ENCODE results near the gene TRABD. TPM values are rescaled to one million over a fixed set of nuclear protein-coding genes. Genes with fewer than 3 reads are reported as not detected.

Gene TRABD
- total RNA-seq, 1 donor from 2014 or later, result 45.0 TPM

DNA sequence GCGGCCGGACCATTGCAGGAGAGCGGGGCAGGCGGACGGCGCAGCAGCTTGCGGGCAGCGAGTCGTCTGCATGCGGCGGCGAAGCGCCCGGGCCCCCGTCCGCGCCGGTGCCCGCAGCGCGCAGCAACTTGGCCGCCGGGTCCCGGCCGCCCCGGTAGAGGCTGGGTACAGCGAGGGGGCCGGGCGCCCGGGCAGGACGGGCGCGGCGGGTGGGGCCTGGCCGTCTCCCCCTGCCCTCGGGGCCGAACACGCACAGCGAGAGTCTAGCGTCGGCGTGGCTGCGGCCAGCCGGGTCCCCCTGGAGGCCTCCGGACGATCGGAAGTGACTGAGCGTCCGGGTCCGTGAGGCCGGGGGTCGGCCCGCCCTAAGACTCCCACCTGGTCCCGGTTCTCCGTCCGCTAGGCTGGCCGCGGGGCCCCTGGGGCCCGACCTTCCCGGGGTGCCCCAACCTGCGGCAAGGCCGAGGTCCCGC is 775 bp upstream of the TRABD start:
- DNase-seq (ENCODE audit: extremely low read depth, low read depth, low spot score), result no peak

DNA sequence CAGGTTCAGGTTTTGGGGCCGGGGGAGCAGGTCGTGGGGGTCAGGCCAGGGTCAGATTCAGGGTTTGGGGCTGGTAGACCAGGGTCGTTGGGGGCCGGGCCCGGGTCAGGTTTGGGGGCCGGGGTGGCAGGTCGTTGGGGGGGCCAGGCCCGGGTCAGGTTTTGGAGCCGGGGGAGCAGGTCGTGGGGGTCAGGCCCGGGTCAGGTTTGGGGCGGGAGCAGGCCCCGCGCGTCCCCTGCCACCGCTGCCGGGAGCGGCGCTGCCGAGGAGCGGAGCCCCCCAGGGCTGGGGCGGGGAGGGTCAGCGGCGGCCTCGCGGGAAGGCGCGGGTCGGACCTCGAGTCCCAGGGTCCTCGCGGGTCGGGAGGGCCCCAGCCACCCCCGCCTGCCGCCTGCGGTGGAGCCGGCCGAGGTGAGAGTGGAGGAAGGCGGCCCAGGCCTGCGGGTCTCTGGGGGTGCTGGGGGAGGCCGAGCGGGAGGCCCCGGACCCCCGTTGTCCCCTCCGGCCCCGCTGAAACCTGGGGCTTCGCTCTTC is 535 bp downstream of the TRABD start:
- no peak for DNase-seq (ENCODE audit: extremely low read depth, low read depth, low spot score)

DNA sequence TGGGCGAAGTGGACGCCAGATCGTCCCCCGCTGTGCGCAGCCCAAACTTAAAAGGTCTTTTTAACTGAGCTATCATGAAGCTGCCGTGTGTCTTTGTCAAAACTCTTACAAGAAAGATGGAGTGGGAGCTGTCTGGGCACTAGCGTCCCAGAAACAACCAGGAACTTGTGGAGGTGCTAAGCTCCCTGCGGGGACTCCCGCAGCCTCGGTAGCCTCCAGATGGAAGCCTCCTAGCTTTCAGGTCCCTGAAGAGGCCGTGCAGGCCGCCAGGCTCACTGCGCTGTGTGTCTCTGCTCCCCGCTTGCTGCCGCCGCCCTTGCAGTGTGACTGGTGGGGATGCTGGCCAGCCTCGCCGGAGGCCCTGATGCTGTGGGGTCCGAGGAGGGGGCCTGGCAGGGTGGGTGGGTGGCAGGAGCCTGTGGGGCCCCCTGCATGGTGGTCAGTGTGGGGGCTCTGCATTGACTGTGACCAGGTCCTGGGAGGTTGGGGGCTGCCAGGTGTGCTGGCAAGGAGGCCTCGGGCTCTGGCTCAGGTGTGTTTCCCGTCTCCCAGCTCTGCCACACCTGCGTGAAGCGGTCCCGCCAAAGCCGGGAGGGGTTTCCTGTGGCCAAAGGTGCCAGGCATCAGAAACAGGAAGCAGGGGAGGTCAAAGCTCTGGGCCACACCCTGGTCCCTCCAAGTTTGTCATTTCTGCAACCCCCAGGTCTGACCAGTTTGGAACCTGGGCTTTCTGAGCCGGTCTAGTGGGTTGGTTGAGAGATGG is 1.2 kb downstream of the TRABD start:
- no peak for DNase-seq (ENCODE audit: extremely low read depth, low read depth, low spot score)

DNA sequence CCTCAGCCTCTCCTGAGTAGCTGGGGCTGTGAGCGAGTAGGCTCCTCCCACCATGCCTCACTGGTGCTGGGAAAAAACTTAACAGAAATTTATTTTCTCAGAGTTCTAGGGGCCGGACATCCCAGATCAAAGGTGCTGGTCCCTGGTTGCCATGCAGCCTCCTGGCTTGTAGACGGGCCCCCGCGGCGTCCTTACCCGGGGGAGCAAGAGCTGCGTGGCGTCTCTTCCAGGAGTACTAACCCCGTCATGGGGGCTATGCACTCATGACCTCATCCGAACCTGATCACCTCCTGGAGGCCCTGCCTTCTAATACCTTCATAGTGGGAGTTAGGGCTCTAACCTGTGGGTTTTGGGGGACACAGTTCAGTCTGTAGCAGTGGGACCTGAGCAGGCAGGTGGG is 2.6 kb downstream of the TRABD start:
- no peak for DNase-seq (ENCODE audit: extremely low read depth, low read depth, low spot score)

DNA sequence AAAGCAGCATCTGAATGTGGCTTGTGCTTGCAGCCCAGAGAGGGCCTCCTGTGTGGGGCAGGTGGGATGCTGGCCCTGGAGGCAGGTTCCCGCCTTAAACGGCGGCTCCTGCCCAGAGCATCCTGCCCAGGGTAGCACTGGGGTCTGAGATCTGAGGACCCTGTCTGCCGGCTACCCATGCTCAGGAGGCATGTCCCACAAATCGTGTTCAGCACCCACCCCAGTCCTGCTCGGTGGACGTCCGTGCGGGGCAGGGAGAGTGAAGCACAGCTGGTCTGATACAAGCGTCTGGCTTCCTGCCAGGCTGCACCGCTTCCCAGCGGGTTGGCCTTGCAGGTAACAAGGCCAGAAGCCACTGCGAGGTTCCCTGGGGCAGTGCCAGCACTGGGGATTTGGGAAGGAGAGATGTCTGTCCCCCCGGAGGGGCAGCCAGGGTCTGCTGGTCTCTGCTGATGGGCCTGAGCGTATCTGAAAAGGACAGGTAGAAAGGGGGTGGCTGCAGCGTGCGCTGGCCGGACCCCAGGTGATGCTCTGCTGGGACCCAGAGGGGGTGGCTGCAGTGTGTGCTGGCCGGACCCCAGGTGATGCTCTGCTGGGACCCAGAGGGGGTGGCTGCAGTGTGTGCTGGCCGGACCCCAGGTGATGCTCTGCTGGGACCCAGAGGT is 3.6 kb downstream of the TRABD start:
- DNase-seq (ENCODE audit: extremely low read depth, low read depth, low spot score), result no peak

DNA sequence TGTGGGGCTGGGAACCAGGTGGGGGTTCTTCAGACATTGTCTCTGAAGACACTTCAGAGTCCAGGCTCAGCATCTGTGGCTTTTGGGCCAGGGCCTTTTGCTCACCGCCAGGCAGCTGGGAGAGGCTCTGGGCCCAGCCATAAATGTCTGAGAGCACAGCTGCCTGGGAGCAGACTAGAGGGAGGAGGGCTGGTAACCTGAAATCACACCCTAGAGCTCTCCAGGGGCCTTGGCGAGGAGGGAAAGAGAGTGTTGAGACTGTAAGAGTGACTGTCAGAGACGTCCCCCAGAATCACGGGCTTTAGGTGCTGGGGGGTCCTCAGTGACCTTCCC is 4.1 kb downstream of the TRABD start:
- no peak for DNase-seq (ENCODE audit: extremely low read depth, low read depth, low spot score)

DNA sequence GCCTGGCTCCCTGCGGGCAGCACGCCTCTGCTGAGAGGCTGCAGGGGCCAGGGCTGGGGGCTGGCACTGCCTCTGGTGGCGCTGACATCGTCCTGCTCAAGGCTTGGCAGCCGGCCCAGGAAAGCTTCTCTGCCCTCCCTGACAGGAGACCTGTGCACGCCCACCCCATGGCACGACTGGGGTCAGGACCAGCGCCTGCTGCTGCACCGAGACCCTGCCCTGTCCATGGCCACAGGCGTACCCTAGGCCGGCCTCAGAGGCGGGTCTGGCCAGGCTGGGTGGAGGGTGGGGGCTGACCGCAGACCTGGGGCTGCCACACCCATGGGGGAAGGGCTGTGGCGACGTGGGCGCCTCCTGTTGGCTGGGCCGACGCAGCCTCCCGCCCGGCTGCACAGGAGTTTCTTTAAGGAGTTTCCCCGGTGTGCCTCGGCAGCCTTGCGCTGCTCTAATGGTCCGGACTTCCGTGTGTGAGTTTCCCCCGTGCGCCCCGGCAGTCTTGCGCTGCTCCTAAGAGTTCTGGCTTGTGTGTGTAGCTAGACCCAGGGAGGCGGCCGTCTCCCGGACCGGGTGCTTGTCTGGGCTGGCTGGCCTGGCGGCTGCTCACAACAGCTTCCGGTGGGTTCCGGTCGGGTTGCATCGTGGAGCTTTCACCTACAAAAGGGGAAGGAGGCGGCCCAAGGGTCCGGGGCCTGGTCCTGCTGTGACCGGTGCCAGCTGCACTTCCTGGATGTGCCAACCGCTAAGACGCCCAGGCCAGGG is 4.6 kb downstream of the TRABD start:
- DNase-seq (ENCODE audit: extremely low read depth, low read depth, low spot score), result no peak

DNA sequence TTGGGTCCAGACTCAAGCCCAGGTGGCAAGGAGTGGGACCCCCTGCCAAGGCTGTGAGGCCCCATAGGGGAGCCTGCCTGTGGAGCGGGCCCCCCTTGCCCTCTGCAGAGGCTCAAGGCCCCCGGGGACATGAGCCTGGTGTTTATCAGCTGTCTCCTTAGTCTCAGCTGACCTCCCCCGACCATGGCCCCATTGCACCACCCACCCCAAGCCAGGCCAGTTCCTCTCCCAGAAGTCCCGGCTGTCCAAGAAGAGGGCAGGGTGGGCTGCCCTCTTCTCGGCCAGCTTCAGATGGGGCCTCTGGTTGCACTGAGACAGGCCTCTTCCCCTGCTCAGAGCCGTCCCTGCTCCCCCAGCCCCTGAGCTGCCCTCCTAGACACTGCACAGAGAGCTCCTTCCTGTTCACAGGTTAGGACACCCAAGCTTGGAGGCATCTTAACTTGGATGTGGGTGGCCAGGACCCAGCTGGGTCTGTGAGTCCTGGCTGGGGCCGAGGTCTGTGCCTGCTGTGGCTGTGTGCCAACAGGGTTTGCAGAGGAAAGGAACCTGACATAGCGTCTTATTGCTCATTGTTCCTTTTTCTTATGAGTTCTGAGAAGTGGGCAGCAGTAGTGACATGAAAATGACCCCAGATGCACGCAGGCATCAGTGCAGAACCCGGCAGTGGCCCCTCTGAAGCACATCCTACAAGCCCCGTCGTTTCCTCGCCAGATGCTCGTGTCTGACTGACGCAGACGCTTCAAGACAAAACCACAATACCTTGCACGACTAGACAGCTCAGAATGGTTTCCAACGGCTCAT is 5.4 kb downstream of the TRABD start:
- no peak for DNase-seq (ENCODE audit: extremely low read depth, low read depth, low spot score)

DNA sequence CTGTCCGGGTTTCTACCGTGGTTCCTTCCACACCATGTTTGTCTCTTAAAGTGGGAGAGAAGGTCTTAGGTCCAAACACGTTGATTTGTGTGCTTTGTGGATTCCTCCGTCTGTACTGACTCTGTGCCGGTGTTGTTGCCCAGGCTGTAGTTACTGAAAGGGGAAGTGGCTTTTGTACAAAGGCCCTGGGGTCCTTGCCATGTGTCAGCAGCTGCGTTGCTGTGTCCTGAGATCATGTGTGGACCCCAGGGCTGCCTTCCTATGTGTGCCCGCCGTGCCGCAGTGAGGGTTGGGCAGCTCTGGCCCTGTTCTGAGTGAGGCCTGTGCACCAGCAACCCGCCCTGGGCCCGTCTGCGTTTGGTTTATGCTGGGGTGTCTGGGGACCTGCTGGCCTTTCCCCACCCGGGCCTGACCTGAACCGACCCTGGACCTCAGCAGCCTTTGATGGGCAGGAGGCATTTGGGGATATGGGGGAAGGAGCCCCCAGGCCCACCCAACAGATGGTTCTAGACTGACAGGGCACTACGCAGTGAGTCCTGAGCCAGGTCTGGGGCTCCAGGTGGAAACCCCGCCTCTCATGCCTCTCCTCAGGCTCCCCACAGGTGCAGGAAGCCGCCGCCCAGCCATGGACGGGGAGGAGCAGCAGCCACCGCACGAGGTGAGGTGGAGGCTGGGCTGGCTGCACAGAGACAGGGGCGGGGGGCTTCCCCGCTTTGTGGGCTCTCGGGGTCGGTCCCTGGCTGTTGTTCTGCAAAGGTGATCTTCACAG is 6.9 kb downstream of the TRABD start:
- no peak for DNase-seq (ENCODE audit: extremely low read depth, low read depth, low spot score)

DNA sequence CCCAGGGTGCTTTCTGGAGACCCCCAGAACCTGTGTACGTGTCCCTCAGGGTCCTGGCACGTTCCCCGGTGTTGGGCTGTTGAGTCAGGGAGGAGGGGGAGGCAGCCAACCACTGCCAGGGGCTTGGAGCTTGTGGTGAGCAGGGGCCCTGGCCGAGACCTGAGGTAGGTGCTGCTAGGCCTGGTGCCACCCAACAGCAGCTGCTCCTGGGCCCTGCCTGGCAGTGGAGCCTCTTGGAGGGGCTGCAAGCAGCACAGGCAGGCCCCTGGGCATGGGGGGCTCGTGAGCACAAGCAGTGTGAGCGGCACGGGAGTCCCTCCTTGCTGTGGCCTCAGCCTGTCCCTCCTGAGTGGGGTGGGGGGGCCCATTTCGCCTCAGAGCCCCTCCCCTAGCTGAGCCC is 7.9 kb downstream of the TRABD start:
- no peak for DNase-seq (ENCODE audit: extremely low read depth, low read depth, low spot score)

DNA sequence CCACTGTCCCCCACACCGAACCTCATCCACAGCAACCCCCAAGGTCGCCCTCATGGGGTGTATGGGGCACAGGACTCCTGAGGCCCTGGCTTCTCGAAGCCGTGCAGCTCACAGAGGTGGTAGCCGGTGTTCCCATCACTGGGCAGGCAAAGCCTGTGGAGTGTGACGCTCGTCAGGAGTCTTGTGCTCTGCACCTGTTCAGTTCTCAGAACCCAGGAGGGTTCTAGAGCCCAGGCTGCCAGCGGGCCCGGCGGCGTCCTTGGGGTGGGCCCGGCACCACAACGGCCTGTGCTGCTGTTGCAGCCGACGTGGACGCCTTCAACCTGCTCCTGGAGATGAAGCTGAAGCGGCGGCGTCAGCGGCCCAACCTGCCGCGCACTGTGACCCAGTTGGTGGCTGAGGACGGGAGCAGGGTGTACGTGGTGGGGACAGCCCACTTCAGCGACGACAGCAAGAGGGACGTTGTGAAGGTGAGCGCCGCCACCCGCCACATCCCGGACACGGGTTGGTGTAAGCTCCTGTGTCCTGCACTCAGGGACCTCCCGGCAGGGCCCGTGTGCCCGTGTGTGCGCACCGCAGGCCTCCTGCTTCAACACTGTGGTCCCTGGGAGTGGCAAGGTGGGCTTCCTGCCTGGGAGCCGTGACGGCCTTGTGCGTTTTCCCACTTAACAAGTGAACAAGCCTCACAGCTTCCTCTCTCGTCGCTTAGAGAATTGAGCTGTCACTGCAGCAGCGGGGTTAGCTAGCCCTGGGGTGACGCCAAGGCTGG is 8.5 kb downstream of the TRABD start:
- no peak for DNase-seq (ENCODE audit: extremely low read depth, low read depth, low spot score)

DNA sequence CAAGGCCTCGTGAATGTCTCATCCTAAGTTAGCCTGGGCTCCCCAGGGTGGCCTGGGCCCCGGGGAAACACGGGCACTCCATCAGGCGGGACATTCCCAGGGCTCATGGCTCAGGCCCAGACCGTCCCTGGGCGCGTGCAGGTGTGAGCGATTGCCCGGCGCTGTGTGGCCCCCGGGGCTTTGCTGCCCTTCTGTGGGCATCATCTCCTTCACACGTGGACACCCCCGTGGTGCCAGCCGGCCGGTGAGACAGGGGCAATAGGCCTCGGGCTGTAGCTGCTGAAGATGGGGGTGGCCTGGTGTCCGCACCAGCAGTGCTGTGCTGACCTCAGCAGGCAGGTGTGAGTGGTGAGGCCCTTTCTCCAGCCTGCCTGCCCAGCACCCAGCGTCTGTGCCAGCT is 10.5 kb downstream of the TRABD start:
- DNase-seq (ENCODE audit: extremely low read depth, low read depth, low spot score), result no peak

DNA sequence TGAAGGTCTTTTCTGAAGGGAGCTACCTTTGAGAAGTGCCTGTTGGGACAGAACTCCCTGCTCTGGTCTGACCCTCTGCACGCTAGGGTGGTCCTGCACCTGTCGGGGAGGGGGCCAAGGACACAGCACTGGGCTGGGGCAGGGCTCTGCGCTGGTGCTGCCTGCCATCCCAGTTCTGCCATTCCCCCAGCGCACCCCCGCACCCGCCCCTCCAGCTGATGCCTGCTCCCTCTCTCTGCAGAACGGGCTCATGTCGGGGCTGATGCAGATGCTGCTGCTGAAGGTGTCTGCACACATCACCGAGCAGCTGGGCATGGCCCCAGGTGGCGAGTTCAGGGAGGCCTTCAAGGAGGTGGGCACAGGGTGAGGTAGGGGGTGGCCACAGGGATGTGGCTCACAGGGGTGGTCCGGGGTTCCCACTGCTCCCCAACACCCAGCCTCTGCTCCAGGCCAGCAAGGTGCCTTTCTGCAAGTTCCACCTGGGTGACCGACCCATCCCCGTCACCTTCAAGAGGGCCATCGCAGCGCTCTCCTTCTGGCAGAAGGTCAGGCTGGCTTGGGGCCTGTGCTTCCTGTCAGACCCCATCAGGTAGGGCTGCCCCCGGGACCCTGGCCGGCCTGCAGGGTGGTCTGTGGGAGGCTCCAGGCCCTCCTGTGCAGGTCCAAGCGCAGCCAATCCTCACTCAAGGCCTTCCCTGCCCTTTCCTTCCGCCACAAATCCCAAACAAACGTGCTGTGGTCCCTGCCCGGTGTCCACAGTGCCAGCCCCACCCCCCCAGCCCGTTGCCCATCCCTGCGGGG is 11.5 kb downstream of the TRABD start:
- DNase-seq (ENCODE audit: extremely low read depth, low read depth, low spot score), result no peak

DNA sequence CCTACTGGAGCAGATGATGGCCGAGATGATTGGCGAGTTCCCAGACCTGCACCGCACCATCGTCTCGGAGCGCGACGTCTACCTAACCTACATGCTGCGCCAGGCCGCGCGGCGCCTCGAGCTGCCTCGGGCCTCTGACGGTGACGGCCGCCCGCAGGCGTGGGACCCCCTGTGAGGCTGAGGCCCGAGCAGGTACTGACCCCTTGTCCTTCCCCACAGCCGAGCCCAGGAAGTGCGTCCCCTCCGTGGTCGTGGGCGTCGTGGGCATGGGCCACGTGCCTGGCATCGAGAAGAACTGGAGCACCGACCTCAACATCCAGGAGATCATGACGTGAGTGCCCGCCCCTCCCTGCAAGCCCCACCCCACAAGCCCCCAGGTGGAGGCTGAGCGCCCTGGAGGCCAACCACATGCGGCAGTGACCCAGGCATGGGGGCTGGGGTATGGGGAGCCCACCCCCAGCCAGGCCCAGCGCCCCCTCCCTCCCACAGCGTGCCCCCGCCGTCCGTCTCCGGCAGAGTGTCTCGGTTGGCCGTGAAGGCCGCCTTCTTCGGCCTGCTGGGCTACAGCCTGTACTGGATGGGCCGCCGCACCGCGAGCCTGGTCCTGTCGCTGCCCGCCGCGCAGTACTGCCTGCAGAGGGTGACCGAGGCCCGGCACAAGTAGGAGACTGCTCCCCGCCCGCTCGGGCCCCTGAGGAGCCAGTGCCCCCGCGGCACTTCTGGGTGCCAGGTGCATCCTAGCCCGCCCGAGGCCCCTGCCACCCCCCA is 12.3 kb downstream of the TRABD start:
- DNase-seq (ENCODE audit: extremely low read depth, low read depth, low spot score), result no peak

DNA sequence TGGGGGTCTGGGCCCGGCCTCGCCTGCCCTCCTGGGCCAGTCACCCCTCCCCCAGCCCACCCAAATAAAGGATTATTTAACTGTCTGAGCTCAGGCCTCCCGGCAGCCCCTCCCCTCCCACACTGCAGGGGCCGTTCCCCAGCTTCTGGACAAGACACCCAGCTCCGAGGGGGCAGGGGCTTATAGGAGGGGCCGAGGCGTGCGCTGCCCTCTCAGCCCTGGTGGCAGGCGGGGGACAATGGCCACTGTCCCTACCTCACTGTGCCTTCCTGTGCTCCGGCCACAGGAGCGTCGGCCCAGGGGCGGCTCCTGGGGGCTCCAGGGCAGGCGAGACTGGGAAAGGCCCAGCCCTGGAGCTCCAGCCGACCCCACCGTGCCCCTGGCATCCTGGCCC is 12.9 kb downstream of the TRABD start:
- DNase-seq (ENCODE audit: extremely low read depth, low read depth, low spot score), result no peak

DNA sequence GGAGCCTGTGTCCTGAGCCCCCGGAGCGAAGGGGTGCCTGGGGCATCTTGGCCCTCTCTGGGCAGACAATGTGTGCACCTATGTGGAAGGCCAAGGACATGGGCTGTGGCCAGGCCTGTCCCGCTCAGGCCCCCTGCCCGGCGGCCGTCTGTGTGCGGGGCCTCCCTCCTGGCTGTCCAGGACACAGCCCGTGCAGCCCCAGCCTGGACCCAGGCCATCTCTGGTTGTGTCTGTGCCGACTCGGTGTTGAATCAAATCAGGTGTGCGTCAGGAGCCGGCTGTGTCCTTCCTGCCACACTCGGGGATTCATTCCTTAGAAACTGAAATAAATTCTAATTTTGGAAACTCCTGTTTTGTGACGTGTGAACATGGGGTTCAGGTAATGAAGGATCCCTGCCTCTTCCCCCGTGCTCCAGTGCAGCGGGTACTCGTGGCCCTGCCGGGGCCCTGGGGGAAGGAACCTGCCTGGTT is 13.6 kb downstream of the TRABD start:
- no peak for DNase-seq (ENCODE audit: extremely low read depth, low read depth, low spot score)

DNA sequence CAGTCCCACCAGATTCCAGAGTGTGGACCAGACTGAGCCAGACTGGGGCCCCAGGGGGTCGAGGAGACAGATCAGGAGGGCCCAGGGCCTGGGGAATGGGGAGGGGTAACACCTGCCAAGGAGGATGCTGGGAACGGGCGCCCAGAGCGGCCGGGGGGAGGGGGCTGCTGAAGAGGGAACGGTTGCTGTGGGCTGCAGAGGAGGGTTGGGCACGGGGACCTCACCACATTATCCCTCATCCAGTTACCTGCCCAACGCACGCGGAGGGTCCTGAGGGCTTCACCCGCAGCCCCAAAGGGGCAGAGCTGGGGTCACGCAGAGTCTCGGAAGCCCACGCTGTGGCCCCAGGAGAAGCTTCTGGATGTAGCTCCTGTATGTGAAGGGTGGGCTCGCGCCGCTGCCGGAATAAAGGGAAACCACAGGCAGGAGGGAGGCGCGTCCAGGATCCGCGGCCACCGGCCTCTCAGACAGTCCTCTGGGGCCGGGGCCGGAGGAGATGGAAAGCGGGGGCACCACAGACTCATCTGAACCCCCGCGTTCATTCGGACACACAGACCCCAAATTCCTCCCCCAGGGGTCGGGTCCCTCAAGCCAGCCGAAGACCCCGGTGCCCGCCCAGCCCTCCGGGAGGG is 14.2 kb downstream of the TRABD start:
- DNase-seq (ENCODE audit: extremely low read depth, low read depth, low spot score), result no peak
